ENCODE results near the gene TMUB1. TPM values are rescaled to one million over a fixed set of nuclear protein-coding genes. Genes with fewer than 3 reads are reported as not detected.

The TMUB1 gene
- total RNA-seq, 3 donors from 2014 or later: 32.1 to 36.1 (median 35.0) TPM

- DNase-seq (ENCODE audit: low spot score in 2 of 2): no peak
- Histone ChIP-seq H3K36me3 (no peaks in the 10 kb centered on the region), H3K4me3 (peak overlapping the region in 2 of 3 donors; percentile 86 to 98), H3K27me3 (no peaks in the 10 kb centered on the region), H3K4me1 (peaks cover 20 to 24% of the 10 kb centered on the region in 2 donors), H3K9me3 (no peaks in the 10 kb centered on the region), H3K27ac (peak overlapping the region; percentile 81 to 89)
- TF ChIP-seq CTCF (IDR thresholded peaks at IDR 0.05) (no peak), POLR2AphosphoS5 (IDR thresholded peaks at IDR 0.05) (no peak), POLR2A (IDR thresholded peaks at IDR 0.05) (no peak)
- intact Hi-C loops (cut with DNase I; ENCODE audit: low total_unique reads): no loop called here
These were observed 21.8 kb downstream of the TMUB1 start for GRCh38 chr7:151061213-151062110.

- H3K27me3 ChIP-seq: no peaks in the 10 kb centered on the region
- peak overlapping the region; percentile 81 to 98 (median 86) for H3K4me3 ChIP-seq
- H3K4me1 ChIP-seq: peaks cover 20 to 24% of the 10 kb centered on the region in 2 donors
- TF ChIP-seq POLR2AphosphoS5 (IDR thresholded peaks at IDR 0.05): no peak
- no peaks in the 10 kb centered on the region for H3K9me3 ChIP-seq
- intact Hi-C loops (cut with DNase I; ENCODE audit: low total_unique reads): no loop called here
- H3K27ac ChIP-seq: peak overlapping the region; percentile 97 to 100
- no peak for DNase-seq (ENCODE audit: low spot score in 2 of 2)
- H3K36me3 ChIP-seq: no peaks in the 10 kb centered on the region
These were observed 22.7 kb downstream of the TMUB1 start for GRCh38 chr7:151060416-151061212.

GRCh38 chr7:151060113-151060415 is 23.2 kb downstream of the TMUB1 start:
- Histone ChIP-seq H3K4me1 (peaks cover 20 to 24% of the 10 kb centered on the region in 2 donors), H3K4me3 (peak overlapping the region; percentile 81 to 98 (median 86)), H3K27me3 (no peaks in the 10 kb centered on the region), H3K36me3 (no peaks in the 10 kb centered on the region), H3K9me3 (no peaks in the 10 kb centered on the region), H3K27ac (peak overlapping the region; percentile 97 to 100)
- intact Hi-C loops (cut with DNase I; ENCODE audit: low total_unique reads): no loop called here
- peak in 1 of 2 donors; percentile 43 for DNase-seq (ENCODE audit: low spot score in 2 of 2)
- peak in 1 of 3 donors; percentile 2 for TF ChIP-seq POLR2AphosphoS5 (IDR thresholded peaks at IDR 0.05)
- TF ChIP-seq CTCF (IDR thresholded peaks at IDR 0.05): no peak

GRCh38 chr7:151059367-151060112 is 23.8 kb downstream of the TMUB1 start, which contains the start of gene SLC4A2:
TSS of gene SLC4A2 (plus strand) at chr7:151059589. CDS start at chr7:151061988, 2,399 bp downstream.
- intact Hi-C loops (cut with DNase I; ENCODE audit: low total_unique reads): no loop called here
- no peaks in the 10 kb centered on the region for H3K27me3 ChIP-seq
- no peak for TF ChIP-seq POLR2A (IDR thresholded peaks at IDR 0.05)
- no peak for TF ChIP-seq POLR2AphosphoS5 (IDR thresholded peaks at IDR 0.05)
- TF ChIP-seq CTCF (IDR thresholded peaks at IDR 0.05): peak in 2 of 3 donors; percentile 9 to 29
- peak within 1 kb of the TSS; percentile 97 to 100 for H3K27ac ChIP-seq
- H3K4me3 ChIP-seq: peak within 1 kb of the TSS; percentile 81 to 98 (median 86)
- no peaks in the 10 kb centered on the region for H3K9me3 ChIP-seq
- DNase-seq (ENCODE audit: low spot score in 2 of 2): peak; percentile 65 to 71
- H3K36me3 ChIP-seq: no peaks in the 10 kb centered on the region
- H3K4me1 ChIP-seq: peaks cover 20 to 24% of the 10 kb centered on the region in 2 donors

- Histone ChIP-seq H3K27me3 (no peaks in the 10 kb centered on the region), H3K4me1 (peaks cover 20 to 24% of the 10 kb centered on the region in 2 donors), H3K36me3 (no peaks in the 10 kb centered on the region), H3K27ac (peak overlapping the region; percentile 97 to 100), H3K9me3 (no peaks in the 10 kb centered on the region), H3K4me3 (peak overlapping the region; percentile 81 to 98 (median 86))
- intact Hi-C loops (cut with DNase I; ENCODE audit: low total_unique reads): no loop called here
- no peak for DNase-seq (ENCODE audit: low spot score in 2 of 2)
- TF ChIP-seq POLR2AphosphoS5 (IDR thresholded peaks at IDR 0.05): no peak
- TF ChIP-seq CTCF (IDR thresholded peaks at IDR 0.05): no peak
- no peak for TF ChIP-seq POLR2A (IDR thresholded peaks at IDR 0.05)
These were observed 24.4 kb downstream of the TMUB1 start for GRCh38 chr7:151058781-151059366.
